ENCODE measurements around the gene CDRT15.
"Not testable (repeated sequence)": the region's sequence is repeated elsewhere in the genome, so short reads cannot be mapped to it uniquely, and the experiment has no call there.

CDRT15 gene

DNA sequence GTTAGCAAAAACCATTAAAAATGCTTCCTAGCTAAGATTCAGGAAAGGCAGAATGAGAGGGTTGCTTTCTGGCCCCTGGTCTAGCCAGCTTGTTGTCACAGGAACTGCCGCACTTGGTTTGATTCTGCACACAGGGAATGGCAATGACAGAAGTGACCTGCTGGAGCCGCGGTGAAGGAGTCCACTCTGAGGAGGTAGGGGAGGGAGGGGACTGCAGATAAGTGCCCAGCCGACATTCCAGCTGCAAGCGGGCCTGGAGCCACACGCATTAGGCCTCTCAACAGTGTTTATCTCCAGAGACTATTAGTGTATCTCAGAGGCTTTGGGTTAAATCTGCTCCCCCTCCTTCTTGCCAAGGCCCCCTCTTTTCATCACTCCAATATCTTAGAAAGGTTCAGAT is 38.6 kb downstream of the CDRT15 start:
- no peak overlapping the region for H3K4me3 ChIP-seq (ENCODE audit: low read depth, low read length)
- no peak for DNase-seq (ENCODE audit: low read depth)
- TF ChIP-seq, protein P1, sequence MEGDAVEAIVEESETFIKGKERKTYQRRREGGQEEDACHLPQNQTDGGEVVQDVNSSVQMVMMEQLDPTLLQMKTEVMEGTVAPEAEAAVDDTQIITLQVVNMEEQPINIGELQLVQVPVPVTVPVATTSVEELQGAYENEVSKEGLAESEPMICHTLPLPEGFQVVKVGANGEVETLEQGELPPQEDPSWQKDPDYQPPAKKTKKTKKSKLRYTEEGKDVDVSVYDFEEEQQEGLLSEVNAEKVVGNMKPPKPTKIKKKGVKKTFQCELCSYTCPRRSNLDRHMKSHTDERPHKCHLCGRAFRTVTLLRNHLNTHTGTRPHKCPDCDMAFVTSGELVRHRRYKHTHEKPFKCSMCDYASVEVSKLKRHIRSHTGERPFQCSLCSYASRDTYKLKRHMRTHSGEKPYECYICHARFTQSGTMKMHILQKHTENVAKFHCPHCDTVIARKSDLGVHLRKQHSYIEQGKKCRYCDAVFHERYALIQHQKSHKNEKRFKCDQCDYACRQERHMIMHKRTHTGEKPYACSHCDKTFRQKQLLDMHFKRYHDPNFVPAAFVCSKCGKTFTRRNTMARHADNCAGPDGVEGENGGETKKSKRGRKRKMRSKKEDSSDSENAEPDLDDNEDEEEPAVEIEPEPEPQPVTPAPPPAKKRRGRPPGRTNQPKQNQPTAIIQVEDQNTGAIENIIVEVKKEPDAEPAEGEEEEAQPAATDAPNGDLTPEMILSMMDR (IDR thresholded peaks at IDR 0.05; ENCODE audit: control insufficient read depth, extremely low read depth, insufficient read depth) = no peak

DNA sequence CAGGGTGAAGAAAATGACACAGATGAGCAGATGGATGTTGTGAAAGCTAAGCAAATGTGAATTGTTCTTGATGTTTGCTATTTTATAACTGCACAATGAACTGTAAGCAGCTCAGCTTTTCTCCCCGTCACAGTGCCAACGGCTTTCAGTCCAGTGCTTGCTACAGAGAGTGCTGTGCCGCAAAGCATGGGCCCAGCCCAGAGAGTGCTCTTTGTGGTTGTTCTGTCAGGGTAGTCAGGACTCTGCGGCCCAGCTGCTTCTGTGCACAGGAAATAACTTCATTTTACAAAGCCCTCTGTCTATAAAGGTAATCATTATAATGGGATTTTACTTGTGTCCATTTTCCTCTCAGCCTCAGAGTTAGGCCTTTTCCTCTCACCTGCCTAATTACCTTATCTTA is 39.1 kb downstream of the CDRT15 start:
- DNase-seq (ENCODE audit: low read depth) = no peak
- H3K4me3 ChIP-seq (ENCODE audit: low read depth, low read length) = no peak overlapping the region
- TF ChIP-seq, protein P1 (IDR thresholded peaks at IDR 0.05; ENCODE audit: control insufficient read depth, extremely low read depth, insufficient read depth) = no peak

DNA sequence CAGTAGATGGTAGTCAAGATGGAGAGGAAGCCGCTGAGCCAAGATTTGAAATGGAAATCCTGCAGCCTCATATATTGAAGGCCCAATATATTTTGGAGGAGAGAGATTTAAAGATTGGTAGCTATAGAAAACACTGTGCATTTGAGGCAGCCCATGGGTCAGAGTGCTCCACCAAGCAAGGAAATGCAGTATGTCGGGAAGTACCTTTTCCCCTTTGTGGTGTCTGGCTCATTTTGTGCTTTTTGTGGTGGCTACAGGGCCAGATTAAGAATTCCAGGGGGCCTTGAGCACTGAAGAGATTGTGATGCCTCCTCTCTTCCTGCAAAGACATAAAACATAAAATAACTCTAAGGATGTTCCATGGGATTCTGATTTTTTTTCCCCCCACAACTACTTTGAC is 39.6 kb downstream of the CDRT15 start:
- DNase-seq (ENCODE audit: low read depth) = no peak
- TF ChIP-seq, protein P1 (IDR thresholded peaks at IDR 0.05; ENCODE audit: control insufficient read depth, extremely low read depth, insufficient read depth) = no peak

DNA sequence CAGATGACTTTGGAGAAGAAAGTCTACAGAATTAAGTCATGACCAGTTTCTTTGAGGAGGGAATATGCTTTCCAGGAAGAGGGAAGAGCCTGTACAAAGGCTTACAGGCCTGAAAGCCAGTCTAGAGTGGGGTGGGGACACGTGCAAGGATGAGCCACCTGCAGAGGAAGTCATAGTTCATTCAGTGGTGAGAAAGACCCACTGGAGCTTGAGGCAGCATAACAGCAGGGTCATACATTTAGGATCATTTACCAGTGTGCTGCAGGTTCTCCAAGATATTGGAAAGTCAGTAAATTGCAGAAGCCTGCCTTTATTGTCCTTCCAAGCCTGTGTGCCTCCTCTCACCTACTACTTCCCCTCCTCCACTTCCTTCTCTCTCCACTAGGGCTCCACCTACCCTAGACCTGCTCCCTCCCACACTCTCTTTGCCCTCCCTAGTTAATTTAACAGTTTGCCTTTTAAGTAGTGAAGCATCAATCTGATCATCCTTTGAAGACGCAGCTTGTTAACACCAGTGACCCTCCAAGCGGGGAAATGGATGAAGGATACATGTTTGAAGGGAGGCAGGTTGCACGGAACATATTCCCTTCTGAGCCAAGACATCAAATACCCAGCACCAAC is 40.2 kb downstream of the CDRT15 start:
- no peak overlapping the region for H3K4me3 ChIP-seq (ENCODE audit: low read depth, low read length)
- TF ChIP-seq, protein P1 (IDR thresholded peaks at IDR 0.05; ENCODE audit: control insufficient read depth, extremely low read depth, insufficient read depth) = no peak
- no peak for DNase-seq (ENCODE audit: low read depth)

More for the DNA sequence above, 39.6 kb downstream of the CDRT15 start:
- H3K4me3 ChIP-seq (ENCODE audit: low read depth, low read length) = no peak overlapping the region

DNA sequence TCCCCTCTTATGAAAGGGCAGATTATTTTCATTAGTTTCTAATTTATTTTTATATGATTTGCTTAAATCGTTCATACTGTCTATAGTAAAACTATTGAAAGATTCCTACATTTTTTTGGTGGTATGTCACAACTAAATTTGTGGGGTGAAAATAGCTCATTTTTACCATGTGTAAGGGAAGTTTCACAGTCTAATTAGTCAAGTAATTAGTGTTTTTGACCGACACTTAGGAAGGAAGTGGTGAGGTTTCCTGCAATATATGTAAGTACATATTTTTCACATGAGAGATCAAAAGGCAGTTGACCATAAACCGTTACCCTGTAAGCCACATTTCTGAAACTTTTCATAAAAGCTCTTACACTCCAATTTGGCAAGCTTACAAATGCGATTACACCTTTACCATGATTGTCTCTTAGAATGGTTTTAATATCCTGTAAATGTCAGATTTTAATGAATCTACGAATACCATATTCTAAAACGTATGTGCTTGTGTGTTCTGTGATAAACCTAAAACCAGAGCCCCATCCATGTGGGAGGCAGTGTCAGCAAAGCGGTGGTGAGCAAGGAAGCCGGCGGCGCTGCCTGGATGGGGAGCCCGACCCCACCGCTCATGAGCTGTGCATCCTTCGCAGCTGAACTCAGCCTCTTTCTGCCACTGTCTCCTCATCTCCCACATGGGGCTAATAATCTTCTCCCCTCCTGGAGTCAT is 43.9 kb downstream of the CDRT15 start:
- not testable (repeated sequence) for H3K4me3 ChIP-seq (ENCODE audit: low read depth, low read length); DNase-seq (ENCODE audit: low read depth)

DNA sequence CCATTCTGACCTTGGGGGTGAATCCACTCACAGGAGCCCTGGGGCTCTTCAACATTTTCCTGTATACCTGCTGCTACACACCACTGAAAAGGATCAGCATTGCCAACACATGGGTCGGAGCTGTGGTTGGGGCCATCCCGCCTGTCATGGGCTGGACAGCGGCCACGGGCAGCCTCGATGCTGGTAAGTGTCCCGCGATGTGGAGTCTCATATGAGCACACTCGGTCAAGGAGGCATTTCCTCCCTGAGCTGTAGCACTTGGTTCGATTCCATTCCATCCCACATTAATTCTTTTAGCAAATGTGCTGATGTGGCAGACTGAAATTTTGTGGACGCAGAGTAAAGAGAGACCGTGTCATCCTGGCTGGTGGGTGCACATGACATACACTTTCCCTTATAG is 44.6 kb downstream of the CDRT15 start:
- not testable (repeated sequence) for H3K4me3 ChIP-seq (ENCODE audit: low read depth, low read length); DNase-seq (ENCODE audit: low read depth)

DNA sequence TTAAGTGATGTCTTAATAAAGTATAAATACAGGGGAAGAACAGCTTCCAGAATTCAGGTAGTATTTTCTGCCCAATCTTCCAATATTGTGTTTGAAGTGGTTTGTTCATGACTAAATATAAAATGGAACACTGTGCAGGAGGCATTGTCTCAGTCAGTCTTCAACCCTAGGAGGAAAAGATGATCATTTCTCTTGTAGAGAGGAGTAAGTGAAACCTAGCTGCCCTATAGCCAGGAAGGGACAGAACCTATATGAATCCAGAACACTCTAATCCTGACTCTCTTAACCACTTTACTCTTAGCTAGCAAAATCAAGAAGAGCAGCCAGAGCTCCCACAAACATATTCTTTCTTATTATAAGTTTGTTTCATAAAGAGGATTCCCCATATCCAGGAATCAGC is 45.2 kb downstream of the CDRT15 start:
- not testable (repeated sequence) for DNase-seq (ENCODE audit: low read depth); H3K4me3 ChIP-seq (ENCODE audit: low read depth, low read length)

DNA sequence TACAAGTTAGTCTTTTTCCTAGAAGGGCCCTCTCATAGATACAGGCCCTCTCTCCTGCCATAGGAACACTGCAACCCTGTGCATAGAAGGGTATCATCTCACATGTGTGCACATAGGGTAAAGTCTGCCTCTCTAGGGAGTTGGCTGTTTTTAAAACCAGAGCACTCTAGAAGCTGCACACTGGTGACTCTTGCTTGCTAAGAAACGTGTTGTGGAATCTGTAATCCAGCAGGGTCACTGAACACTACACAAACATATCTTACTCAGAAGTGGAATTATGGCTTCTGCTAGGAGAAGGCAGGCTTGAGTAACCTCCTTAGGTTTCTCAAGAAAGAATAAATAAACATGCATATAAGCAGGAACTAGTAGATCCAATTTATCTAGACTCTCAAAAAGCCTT is 45.9 kb downstream of the CDRT15 start:
- not testable (repeated sequence) for DNase-seq (ENCODE audit: low read depth); H3K4me3 ChIP-seq (ENCODE audit: low read depth, low read length)

DNA sequence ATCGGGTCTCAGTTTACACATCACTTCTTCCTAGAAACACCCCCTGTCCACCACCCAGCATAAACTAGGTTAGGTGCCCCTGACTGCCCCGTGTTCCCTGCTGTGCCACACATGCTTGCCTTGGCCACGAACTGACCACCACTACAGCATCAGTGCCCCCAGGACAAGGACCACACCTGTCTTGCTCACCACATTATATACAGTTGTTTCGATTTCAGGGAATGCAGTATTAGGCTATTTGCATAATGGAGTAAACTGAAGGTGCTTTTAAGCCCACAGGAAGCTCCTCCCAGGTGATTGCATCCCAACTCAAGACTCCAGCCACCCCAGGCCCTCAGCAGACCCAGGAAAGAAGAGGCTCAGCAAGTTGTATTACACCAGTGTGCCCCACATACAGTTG is 50.2 kb downstream of the CDRT15 start:
- not testable (repeated sequence) for DNase-seq (ENCODE audit: low read depth); H3K4me3 ChIP-seq (ENCODE audit: low read depth, low read length)

Measured in LNCaP clone FGC (cell line).